Measurements from ENCODE around the gene LY6G6C.

LY6G6C gene

DNA sequence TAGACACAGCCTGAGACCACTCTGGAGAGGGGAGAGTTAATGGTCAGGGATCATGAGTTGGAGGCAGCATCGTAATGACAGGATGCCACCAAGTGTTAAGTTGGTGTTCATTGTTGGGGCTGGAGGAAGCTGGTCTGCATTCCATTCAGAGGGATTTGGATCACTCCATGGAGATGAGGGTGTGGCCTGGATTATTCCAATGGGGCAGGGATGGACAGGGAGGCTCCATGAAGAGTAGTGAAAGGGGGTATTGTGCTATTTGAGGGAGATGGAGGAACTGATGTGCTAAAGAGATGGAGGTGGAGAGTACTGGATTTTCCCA lies 42.0 kb upstream of the LY6G6C start (continued):
- TF ChIP-seq, protein P1, sequence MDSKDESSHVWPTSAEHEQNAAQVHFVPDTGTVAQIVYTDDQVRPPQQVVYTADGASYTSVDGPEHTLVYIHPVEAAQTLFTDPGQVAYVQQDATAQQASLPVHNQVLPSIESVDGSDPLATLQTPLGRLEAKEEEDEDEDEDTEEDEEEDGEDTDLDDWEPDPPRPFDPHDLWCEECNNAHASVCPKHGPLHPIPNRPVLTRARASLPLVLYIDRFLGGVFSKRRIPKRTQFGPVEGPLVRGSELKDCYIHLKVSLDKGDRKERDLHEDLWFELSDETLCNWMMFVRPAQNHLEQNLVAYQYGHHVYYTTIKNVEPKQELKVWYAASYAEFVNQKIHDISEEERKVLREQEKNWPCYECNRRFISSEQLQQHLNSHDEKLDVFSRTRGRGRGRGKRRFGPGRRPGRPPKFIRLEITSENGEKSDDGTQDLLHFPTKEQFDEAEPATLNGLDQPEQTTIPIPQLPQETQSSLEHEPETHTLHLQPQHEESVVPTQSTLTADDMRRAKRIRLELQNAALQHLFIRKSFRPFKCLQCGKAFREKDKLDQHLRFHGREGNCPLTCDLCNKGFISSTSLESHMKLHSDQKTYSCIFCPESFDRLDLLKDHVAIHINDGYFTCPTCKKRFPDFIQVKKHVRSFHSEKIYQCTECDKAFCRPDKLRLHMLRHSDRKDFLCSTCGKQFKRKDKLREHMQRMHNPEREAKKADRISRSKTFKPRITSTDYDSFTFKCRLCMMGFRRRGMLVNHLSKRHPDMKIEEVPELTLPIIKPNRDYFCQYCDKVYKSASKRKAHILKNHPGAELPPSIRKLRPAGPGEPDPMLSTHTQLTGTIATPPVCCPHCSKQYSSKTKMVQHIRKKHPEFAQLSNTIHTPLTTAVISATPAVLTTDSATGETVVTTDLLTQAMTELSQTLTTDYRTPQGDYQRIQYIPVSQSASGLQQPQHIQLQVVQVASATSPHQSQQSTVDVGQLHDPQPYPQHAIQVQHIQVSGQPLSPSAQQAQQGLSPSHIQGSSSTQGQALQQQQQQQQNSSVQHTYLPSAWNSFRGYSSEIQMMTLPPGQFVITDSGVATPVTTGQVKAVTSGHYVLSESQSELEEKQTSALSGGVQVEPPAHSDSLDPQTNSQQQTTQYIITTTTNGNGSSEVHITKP (tag by site-specific recombination; IDR thresholded peaks at IDR 0.05), result peak; percentile 99
- TF ChIP-seq REPIN1 (tag by site-specific recombination; IDR thresholded peaks at IDR 0.05; ENCODE audit: low read depth) (no peak), ZNF501 (tag by site-specific recombination; IDR thresholded peaks at IDR 0.05) (no peak), ZNF223 (tag by site-specific recombination; IDR thresholded peaks at IDR 0.05) (no peak), WT1 (tag by site-specific recombination; IDR thresholded peaks at IDR 0.05) (0 out of 2 replicates have a peak, but pooled peaks have one; percentile 9)

DNA sequence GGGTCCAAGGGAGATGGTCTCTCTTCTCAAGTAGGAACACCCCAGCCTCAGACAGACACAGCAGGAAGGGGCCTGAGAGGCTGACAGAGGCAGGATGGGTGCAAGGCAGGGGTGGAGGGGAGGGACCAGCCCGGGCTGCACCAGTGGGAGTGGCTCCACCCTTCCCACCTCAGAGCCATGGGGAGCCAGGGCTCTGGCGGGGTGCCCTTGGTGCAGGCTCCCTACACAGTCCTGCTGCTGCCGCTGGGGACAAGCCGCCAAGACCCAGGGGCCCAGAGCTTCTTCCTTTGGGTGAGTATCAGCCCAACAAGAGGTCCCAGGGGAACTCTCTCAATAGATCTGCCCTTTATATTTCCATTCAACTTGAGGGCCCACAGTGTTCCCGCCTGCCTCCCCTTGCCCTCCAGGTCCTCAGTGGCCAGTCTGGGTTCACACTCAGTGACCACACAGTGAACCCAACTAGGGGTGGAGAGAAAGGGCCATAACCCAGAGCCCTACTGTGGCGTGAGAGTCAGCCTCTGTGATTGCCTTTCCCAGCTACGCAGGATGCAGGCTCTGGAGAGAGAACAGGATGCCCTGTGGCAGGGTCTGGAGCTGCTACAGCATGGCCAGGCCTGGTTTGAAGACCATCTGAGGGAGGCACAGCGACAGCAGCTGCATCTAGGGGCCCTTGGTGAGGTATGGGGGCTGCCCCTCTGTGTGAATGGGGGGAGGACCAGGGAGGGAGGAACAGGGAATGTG lies 41.5 kb upstream of the LY6G6C start:
- H3K27ac ChIP-seq (ENCODE audit: extremely low read depth, low read depth, low read length), result no peak overlapping the region
- CTCF ChIA-PET, result interaction anchor here (0.7 to 2.1 kb wide), 2 partner anchors 12 to 17 kb away, joined by 4 to 5 read pairs; no protein-coding TSS in a partner anchor

DNA sequence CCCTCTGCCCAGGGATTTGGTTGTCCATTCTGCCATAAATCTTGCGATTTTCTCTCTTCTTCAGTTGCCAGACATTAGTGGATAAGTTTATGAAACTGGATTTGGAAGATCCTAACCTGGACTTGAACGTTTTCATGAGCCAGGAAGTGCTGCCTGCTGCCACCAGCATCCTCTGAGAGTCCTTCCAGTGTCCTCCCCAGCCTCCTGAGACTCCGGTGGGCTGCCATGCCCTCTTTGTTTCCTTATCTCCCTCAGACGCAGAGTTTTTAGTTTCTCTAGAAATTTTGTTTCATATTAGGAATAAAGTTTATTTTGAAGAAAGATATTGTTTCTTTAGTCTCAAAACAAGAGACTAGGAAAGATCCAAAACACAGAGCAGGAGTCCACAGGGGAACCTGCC lies 40.8 kb upstream of the LY6G6C start, which contains the start of gene SAPCD1:
SAPCD1 (plus strand) TSS at position 301 of the 400 bp plus-strand sequence. CDS start 399 bp downstream, outside the sequence.
- ChIA-PET POLR2A (interaction anchor here (1.7 kb wide), 1 partner anchor 10 kb away, joined by 4 read pairs; no protein-coding TSS in a partner anchor), CTCF (interaction anchor here (0.6 to 3.9 kb wide), 3 partner anchors 7 to 1087 kb away, joined by 4 to 33 read pairs (median 5); no protein-coding TSS in a partner anchor)
- no peaks in the 10 kb centered on the region for H3K9me3 ChIP-seq (ENCODE audit: control insufficient read depth, insufficient read depth, low read depth, low read length)
- no peak within 1 kb of the TSS for H3K4me3 ChIP-seq (ENCODE audit: low read depth, low read length)
- H3K27ac ChIP-seq (ENCODE audit: extremely low read depth, low read depth, low read length), result no peak within 1 kb of the TSS
- H3K36me3 ChIP-seq (ENCODE audit: control insufficient read depth in 2 of 2, insufficient read depth in 1 of 2, low read length in 2 of 2), result peaks cover 14 to 70% of the 10 kb centered on the region in 2 experiments; a peak in 2 of 3 replicates
- H3K4me1 ChIP-seq (ENCODE audit: control insufficient read depth, insufficient read depth, low read length), result no peaks in the 10 kb centered on the region
- no peak for TF ChIP-seq ZFP3 (tag by site-specific recombination; IDR thresholded peaks at IDR 0.05; ENCODE audit: low read depth)
- TF ChIP-seq ZNF335 (tag by site-specific recombination; conservative IDR thresholded peaks at IDR 0.05), result no peak
- no peak for TF ChIP-seq ZNF830 (tag by site-specific recombination; IDR thresholded peaks at IDR 0.05; ENCODE audit: low read depth)
- TF ChIP-seq GLI2 (tag by site-specific recombination; IDR thresholded peaks at IDR 0.05; ENCODE audit: borderline replicate concordance, low read depth), result no peak
- no peak for TF ChIP-seq SP2 (tag by site-specific recombination; IDR thresholded peaks at IDR 0.05)
- no peak for TF ChIP-seq ZNF677 (tag by site-specific recombination; IDR thresholded peaks at IDR 0.05)
- TF ChIP-seq BCL11B (tag by site-specific recombination; IDR thresholded peaks at IDR 0.05; ENCODE audit: low read depth), result no peak
- TF ChIP-seq OSR2 (tag by site-specific recombination; IDR thresholded peaks at IDR 0.05), result no peak
- TF ChIP-seq, protein P2, sequence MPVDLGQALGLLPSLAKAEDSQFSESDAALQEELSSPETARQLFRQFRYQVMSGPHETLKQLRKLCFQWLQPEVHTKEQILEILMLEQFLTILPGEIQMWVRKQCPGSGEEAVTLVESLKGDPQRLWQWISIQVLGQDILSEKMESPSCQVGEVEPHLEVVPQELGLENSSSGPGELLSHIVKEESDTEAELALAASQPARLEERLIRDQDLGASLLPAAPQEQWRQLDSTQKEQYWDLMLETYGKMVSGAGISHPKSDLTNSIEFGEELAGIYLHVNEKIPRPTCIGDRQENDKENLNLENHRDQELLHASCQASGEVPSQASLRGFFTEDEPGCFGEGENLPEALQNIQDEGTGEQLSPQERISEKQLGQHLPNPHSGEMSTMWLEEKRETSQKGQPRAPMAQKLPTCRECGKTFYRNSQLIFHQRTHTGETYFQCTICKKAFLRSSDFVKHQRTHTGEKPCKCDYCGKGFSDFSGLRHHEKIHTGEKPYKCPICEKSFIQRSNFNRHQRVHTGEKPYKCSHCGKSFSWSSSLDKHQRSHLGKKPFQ (tag by site-specific recombination; IDR thresholded peaks at IDR 0.05), result no peak
- TF ChIP-seq, protein P3, sequence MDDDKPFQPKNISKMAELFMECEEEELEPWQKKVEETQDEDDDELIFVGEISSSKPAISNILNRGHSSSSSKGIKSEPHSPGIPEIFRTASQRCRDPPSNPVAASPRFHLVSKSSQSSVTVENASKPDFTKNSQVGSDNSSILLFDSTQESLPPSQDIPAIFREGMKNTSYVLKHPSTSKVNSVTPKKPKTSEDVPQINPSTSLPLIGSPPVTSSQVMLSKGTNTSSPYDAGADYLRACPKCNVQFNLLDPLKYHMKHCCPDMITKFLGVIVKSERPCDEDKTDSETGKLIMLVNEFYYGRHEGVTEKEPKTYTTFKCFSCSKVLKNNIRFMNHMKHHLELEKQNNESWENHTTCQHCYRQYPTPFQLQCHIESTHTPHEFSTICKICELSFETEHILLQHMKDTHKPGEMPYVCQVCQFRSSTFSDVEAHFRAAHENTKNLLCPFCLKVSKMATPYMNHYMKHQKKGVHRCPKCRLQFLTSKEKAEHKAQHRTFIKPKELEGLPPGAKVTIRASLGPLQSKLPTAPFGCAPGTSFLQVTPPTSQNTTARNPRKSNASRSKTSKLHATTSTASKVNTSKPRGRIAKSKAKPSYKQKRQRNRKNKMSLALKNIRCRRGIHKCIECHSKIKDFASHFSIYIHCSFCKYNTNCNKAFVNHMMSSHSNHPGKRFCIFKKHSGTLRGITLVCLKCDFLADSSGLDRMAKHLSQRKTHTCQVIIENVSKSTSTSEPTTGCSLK (tag by site-specific recombination; IDR thresholded peaks at IDR 0.05), result no peak
- TF ChIP-seq, protein P4, sequence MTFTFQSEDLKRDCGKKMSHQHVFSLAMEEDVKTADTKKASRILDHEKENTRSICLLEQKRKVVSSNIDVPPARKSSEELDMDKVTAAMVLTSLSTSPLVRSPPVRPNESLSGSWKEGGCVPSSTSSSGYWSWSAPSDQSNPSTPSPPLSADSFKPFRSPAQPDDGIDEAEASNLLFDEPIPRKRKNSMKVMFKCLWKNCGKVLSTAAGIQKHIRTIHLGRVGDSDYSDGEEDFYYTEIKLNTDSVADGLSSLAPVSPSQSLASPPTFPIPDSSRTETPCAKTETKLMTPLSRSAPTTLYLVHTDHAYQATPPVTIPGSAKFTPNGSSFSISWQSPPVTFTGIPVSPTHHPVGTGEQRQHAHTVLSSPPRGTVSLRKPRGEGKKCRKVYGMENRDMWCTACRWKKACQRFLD (tag by site-specific recombination; IDR thresholded peaks at IDR 0.05), result no peak
- no peak for TF ChIP-seq OVOL3 (tag by site-specific recombination; IDR thresholded peaks at IDR 0.05)
- no peak for TF ChIP-seq ZNF2 (tag by site-specific recombination; IDR thresholded peaks at IDR 0.05)
- TF ChIP-seq ZNF621 (tag by site-specific recombination; IDR thresholded peaks at IDR 0.05), result no peak
- no peak for TF ChIP-seq ZNF169 (tag by site-specific recombination; IDR thresholded peaks at IDR 0.05)
- TF ChIP-seq ZNF157 (tag by site-specific recombination; IDR thresholded peaks at IDR 0.05), result no peak

More for the DNA sequence above, 41.5 kb upstream of the LY6G6C start:
- TF ChIP-seq, protein P5, sequence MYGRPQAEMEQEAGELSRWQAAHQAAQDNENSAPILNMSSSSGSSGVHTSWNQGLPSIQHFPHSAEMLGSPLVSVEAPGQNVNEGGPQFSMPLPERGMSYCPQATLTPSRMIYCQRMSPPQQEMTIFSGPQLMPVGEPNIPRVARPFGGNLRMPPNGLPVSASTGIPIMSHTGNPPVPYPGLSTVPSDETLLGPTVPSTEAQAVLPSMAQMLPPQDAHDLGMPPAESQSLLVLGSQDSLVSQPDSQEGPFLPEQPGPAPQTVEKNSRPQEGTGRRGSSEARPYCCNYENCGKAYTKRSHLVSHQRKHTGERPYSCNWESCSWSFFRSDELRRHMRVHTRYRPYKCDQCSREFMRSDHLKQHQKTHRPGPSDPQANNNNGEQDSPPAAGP (tag by site-specific recombination; IDR thresholded peaks at IDR 0.05), result no peak
- TF ChIP-seq ZIC2 (tag by site-specific recombination; IDR thresholded peaks at IDR 0.05) (peak; percentile 53), ZNF248 (tag by site-specific recombination; IDR thresholded peaks at IDR 0.05) (no peak)
- no peaks in the 10 kb centered on the region for H3K9me3 ChIP-seq (ENCODE audit: control insufficient read depth, insufficient read depth, low read depth, low read length)
- H3K4me1 ChIP-seq (ENCODE audit: control insufficient read depth, insufficient read depth, low read length), result no peaks in the 10 kb centered on the region
- peaks cover 14 to 69% of the 10 kb centered on the region in 2 experiments; a peak in 2 of 3 replicates for H3K36me3 ChIP-seq (ENCODE audit: control insufficient read depth in 2 of 2, insufficient read depth in 1 of 2, low read length in 2 of 2)
- H3K4me3 ChIP-seq (ENCODE audit: low read depth, low read length), result no peak overlapping the region
- POLR2A ChIA-PET, result interaction anchor here (0.9 to 1.7 kb wide), 3 partner anchors 10 to 64 kb away, joined by 3 to 8 read pairs (median 4); partner anchors contain the start of genes HSPA1B and MSH5
